K562 (cell line): ENCODE data around the gene SNX17. TPM values are rescaled to one million over a fixed set of nuclear protein-coding genes. Genes with fewer than 3 reads are reported as not detected.

Experiments
- JUN ChIP-seq, 2 experiments: sonication (generic) in 1 of 2; formaldehyde crosslinking in 1 of 2; IDR thresholded peaks; 2 replicates each; pipeline versions ENCODE4 v1.6.1 to v1.8.0; 2012 to 2022; ENCODE audit warnings: borderline replicate concordance in 2 of 2, mild to moderate bottlenecking in 2 of 2, improper control_type of control experiment in 1 of 2, low read depth in 1 of 2, low read length in 1 of 2, missing genetic modification reagents in 1 of 2
- PHTF2 ChIP-seq: fragments of 250-450 bp; sonication (Bioruptor Pico); IDR thresholded peaks from 2 replicates; pipeline ENCODE4 v1.5.0; 2021; ENCODE audit warnings: mild to moderate bottlenecking
- SMARCC2 ChIP-seq: fragments of 450-650 bp; IDR thresholded peaks from 2 replicates; pipeline ENCODE4 v1.6.1; 2017; ENCODE audit warnings: antibody characterized with exemption, moderate library complexity, mild to moderate bottlenecking, low read depth
- SMARCE1 ChIP-seq: fragments of 450-650 bp; IDR thresholded peaks from 2 replicates; pipeline ENCODE4 v1.7.1; 2016; ENCODE audit warnings: mild to moderate bottlenecking
- SNIP1 ChIP-seq: fragments of 450-650 bp; IDR thresholded peaks from 2 replicates; pipeline ENCODE4 v1.7.1; 2017; ENCODE audit warnings: low read depth, mild to moderate bottlenecking
- STAG1 ChIP-seq: sonication (generic); formaldehyde crosslinking; IDR thresholded peaks from 2 replicates; pipeline ENCODE4 v1.5.0; 2020; ENCODE audit warnings: missing genetic modification reagents, borderline replicate concordance
- TAF1 ChIP-seq: IDR thresholded peaks from 2 replicates; pipeline ENCODE4 v1.6.1; 2011; ENCODE audit warnings: mild to moderate bottlenecking, low read length, moderate library complexity; ENCODE audit not compliant: insufficient read depth, control insufficient read depth, severe bottlenecking; ENCODE audit errors: extremely low read depth
- ZFP30 ChIP-seq: fragments of 250-450 bp; sonication (Bioruptor Pico); IDR thresholded peaks from 2 replicates; pipeline ENCODE4 v1.8.0; 2022; ENCODE audit warnings: moderate library complexity, mild to moderate bottlenecking, inconsistent platforms, borderline replicate concordance
- ZNF699 ChIP-seq: fragments of 250-450 bp; sonication (Bioruptor Pico); IDR thresholded peaks from 2 replicates; pipeline ENCODE4 v1.8.0; 2021; ENCODE audit warnings: mild to moderate bottlenecking, moderate library complexity; ENCODE audit not compliant: insufficient replicate concordance
- polyA plus RNA-seq, 8 experiments: library from polyadenylated mRNA; depleted of rRNA in 4 of 8; stranded (reverse) in 5 of 8; unstranded in 3 of 8; fragments of >200 nt; fragmentation: Nextera tagmentation in 2 of 8; fragmentation: Illumina TruSeq in 1 of 8; extraction: Ambion mirVana in 2 of 8; extraction: Trizol in 1 of 8; gene quantifications; 2 replicates each; pipeline versions ENCODE4 v1.2.1 to v1.2.3, GENCODE V29; 2011 to 2014; ENCODE audit warnings: inconsistent platforms in 1 of 8, missing spikeins in 1 of 8
- total RNA-seq, 7 experiments: library from RNA; depleted of rRNA in 6 of 7; stranded (reverse); fragments of >200 nt in 6 of 7; fragmentation: Illumina TruSeq in 2 of 7; extraction: Trizol in 2 of 7; gene quantifications; 2 replicates each; pipeline versions ENCODE4 v1.2.1 to v1.2.3, GENCODE V29; 2011 to 2021; ENCODE audit warnings: low replicate concordance in 1 of 7
- TF ChIP-seq, protein P1 (sequence below): fragments of 450-650 bp; formaldehyde crosslinking; IDR thresholded peaks from 2 replicates; pipeline ENCODE4 v1.4.0; 2022; ENCODE audit warnings: missing genetic modification characterization
- TF ChIP-seq, protein P2 (sequence below): fragments of 450-650 bp; formaldehyde crosslinking; IDR thresholded peaks from 2 replicates; pipeline ENCODE4 v1.4.0; 2022; ENCODE audit warnings: missing genetic modification characterization
- TF ChIP-seq, protein P3 (sequence below): sonication (generic); formaldehyde crosslinking; IDR thresholded peaks from 2 replicates; pipeline ENCODE4 v1.8.0; 2022; ENCODE audit warnings: mild to moderate bottlenecking, missing genetic modification reagents
- TF ChIP-seq, protein P4 (sequence below): fragments of 450-650 bp; IDR thresholded peaks from 2 replicates; pipeline ENCODE4 v1.7.1; 2018; ENCODE audit warnings: mild to moderate bottlenecking, low read depth; ENCODE audit not compliant: partially characterized antibody
- TF ChIP-seq, protein P5 (sequence below): sonication (generic); formaldehyde crosslinking; IDR thresholded peaks from 2 replicates; pipeline ENCODE4 v1.8.0; 2022; ENCODE audit warnings: missing genetic modification reagents, mild to moderate bottlenecking, moderate library complexity, borderline replicate concordance
- TF ChIP-seq, protein P6 (sequence below): IDR thresholded peaks from 2 replicates; pipeline ENCODE4 v1.6.1; 2012; ENCODE audit warnings: low read depth, low read length, improper control_type of control experiment, borderline replicate concordance

SNX17 gene
- total and polyA plus RNA-seq, 9 of the 15 experiments (the other 6 are each of a cell fraction or from before 2014, with no cell fraction given) = 3.0 to 75.7 (median 54.6) TPM

DNA sequence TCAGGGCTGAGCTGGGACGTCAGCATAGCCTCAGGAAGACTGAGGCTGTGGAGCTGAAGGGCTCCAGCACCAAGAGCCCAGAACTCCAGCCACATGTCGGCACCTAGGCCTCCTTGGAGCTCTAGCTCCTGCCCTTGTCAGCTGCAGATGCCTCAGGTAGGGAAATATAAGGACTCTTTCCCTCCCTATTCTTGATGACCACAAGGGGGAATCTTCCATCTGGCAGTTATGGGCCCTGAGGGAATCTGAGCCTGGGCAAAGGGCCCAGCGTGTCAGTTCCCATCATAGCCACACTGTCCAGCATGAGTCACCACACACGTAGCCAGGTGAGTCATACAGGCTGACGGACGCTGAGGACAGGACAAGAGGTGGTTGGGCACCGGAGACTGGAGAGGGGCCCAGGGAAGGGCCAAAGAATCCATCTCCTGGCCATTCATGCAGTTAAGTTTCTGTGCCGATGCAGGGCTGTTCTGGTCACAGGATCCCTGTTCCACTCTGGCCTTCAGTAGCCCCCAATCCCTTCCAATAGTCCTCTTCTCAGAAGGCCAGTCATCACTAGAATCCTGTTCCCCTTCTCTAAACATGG, 49.4 kb upstream of the SNX17 start (continued):
- TF ChIP-seq, protein P1, sequence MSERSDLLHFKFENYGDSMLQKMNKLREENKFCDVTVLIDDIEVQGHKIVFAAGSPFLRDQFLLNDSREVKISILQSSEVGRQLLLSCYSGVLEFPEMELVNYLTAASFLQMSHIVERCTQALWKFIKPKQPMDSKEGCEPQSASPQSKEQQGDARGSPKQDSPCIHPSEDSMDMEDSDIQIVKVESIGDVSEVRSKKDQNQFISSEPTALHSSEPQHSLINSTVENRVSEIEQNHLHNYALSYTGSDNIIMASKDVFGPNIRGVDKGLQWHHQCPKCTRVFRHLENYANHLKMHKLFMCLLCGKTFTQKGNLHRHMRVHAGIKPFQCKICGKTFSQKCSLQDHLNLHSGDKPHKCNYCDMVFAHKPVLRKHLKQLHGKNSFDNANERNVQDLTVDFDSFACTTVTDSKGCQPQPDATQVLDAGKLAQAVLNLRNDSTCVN (CRISPR knock-in tag) = no peak
- TF ChIP-seq ZNF699 (CRISPR knock-in tag) (no peak), ZFP30 (CRISPR knock-in tag) (no peak), SMARCE1 (peak; percentile 91), STAG1 (CRISPR knock-in tag) (0 out of 2 replicates have a peak, but pooled peaks have one; percentile 8), JUN (IDR thresholded peaks at IDR 0.05; ENCODE audit: borderline replicate concordance, low read depth, low read length) (peak; percentile 100), JUN (CRISPR knock-in tag; IDR thresholded peaks at IDR 0.05; ENCODE audit: borderline replicate concordance) (no peak), SMARCC2 (peak; percentile 81), TAF1 (no peak), SNIP1 (no peak), PHTF2 (CRISPR knock-in tag) (no peak)
- TF ChIP-seq, protein P2, sequence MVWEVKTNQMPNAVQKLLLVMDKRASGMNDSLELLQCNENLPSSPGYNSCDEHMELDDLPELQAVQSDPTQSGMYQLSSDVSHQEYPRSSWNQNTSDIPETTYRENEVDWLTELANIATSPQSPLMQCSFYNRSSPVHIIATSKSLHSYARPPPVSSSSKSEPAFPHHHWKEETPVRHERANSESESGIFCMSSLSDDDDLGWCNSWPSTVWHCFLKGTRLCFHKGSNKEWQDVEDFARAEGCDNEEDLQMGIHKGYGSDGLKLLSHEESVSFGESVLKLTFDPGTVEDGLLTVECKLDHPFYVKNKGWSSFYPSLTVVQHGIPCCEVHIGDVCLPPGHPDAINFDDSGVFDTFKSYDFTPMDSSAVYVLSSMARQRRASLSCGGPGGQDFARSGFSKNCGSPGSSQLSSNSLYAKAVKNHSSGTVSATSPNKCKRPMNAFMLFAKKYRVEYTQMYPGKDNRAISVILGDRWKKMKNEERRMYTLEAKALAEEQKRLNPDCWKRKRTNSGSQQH (CRISPR knock-in tag) = no peak
- TF ChIP-seq, protein P3, sequence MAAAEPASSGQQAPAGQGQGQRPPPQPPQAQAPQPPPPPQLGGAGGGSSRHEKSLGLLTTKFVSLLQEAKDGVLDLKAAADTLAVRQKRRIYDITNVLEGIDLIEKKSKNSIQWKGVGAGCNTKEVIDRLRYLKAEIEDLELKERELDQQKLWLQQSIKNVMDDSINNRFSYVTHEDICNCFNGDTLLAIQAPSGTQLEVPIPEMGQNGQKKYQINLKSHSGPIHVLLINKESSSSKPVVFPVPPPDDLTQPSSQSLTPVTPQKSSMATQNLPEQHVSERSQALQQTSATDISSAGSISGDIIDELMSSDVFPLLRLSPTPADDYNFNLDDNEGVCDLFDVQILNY (CRISPR knock-in tag) = no peak
- TF ChIP-seq, protein P4, sequence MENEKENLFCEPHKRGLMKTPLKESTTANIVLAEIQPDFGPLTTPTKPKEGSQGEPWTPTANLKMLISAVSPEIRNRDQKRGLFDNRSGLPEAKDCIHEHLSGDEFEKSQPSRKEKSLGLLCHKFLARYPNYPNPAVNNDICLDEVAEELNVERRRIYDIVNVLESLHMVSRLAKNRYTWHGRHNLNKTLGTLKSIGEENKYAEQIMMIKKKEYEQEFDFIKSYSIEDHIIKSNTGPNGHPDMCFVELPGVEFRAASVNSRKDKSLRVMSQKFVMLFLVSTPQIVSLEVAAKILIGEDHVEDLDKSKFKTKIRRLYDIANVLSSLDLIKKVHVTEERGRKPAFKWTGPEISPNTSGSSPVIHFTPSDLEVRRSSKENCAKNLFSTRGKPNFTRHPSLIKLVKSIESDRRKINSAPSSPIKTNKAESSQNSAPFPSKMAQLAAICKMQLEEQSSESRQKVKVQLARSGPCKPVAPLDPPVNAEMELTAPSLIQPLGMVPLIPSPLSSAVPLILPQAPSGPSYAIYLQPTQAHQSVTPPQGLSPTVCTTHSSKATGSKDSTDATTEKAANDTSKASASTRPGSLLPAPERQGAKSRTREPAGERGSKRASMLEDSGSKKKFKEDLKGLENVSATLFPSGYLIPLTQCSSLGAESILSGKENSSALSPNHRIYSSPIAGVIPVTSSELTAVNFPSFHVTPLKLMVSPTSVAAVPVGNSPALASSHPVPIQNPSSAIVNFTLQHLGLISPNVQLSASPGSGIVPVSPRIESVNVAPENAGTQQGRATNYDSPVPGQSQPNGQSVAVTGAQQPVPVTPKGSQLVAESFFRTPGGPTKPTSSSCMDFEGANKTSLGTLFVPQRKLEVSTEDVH = no peak
- TF ChIP-seq, protein P5, sequence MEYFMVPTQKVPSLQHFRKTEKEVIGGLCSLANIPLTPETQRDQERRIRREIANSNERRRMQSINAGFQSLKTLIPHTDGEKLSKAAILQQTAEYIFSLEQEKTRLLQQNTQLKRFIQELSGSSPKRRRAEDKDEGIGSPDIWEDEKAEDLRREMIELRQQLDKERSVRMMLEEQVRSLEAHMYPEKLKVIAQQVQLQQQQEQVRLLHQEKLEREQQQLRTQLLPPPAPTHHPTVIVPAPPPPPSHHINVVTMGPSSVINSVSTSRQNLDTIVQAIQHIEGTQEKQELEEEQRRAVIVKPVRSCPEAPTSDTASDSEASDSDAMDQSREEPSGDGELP (CRISPR knock-in tag) = peak; percentile 86
- TF ChIP-seq, protein P6, sequence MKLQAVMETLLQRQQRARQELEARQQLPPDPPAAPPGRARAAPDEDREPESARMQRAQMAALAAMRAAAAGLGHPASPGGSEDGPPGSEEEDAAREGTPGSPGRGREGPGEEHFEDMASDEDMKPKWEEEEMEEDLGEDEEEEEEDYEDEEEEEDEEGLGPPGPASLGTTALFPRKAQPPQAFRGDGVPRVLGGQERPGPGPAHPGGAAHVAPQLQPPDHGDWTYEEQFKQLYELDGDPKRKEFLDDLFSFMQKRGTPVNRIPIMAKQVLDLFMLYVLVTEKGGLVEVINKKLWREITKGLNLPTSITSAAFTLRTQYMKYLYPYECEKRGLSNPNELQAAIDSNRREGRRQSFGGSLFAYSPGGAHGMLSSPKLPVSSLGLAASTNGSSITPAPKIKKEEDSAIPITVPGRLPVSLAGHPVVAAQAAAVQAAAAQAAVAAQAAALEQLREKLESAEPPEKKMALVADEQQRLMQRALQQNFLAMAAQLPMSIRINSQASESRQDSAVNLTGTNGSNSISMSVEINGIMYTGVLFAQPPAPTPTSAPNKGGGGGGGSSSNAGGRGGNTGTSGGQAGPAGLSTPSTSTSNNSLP = no peak
